VCaP (cell line): ENCODE data around the gene NPHS1.

ENCODE experiments used
- H3K27ac ChIP-seq: fragments of 450-650 bp; 2 replicates; pipeline ENCODE4 v1.5.1; 2017
- TF ChIP-seq, protein P1 (sequence below): fragments of 450-650 bp; conservative IDR thresholded peaks from 2 replicates; pipeline ENCODE4 v1.5.1; 2017; ENCODE audit warnings: mild to moderate bottlenecking, moderate library complexity

Gene NPHS1, protein sequence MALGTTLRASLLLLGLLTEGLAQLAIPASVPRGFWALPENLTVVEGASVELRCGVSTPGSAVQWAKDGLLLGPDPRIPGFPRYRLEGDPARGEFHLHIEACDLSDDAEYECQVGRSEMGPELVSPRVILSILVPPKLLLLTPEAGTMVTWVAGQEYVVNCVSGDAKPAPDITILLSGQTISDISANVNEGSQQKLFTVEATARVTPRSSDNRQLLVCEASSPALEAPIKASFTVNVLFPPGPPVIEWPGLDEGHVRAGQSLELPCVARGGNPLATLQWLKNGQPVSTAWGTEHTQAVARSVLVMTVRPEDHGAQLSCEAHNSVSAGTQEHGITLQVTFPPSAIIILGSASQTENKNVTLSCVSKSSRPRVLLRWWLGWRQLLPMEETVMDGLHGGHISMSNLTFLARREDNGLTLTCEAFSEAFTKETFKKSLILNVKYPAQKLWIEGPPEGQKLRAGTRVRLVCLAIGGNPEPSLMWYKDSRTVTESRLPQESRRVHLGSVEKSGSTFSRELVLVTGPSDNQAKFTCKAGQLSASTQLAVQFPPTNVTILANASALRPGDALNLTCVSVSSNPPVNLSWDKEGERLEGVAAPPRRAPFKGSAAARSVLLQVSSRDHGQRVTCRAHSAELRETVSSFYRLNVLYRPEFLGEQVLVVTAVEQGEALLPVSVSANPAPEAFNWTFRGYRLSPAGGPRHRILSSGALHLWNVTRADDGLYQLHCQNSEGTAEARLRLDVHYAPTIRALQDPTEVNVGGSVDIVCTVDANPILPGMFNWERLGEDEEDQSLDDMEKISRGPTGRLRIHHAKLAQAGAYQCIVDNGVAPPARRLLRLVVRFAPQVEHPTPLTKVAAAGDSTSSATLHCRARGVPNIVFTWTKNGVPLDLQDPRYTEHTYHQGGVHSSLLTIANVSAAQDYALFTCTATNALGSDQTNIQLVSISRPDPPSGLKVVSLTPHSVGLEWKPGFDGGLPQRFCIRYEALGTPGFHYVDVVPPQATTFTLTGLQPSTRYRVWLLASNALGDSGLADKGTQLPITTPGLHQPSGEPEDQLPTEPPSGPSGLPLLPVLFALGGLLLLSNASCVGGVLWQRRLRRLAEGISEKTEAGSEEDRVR (N-terminal part only)

DNA sequence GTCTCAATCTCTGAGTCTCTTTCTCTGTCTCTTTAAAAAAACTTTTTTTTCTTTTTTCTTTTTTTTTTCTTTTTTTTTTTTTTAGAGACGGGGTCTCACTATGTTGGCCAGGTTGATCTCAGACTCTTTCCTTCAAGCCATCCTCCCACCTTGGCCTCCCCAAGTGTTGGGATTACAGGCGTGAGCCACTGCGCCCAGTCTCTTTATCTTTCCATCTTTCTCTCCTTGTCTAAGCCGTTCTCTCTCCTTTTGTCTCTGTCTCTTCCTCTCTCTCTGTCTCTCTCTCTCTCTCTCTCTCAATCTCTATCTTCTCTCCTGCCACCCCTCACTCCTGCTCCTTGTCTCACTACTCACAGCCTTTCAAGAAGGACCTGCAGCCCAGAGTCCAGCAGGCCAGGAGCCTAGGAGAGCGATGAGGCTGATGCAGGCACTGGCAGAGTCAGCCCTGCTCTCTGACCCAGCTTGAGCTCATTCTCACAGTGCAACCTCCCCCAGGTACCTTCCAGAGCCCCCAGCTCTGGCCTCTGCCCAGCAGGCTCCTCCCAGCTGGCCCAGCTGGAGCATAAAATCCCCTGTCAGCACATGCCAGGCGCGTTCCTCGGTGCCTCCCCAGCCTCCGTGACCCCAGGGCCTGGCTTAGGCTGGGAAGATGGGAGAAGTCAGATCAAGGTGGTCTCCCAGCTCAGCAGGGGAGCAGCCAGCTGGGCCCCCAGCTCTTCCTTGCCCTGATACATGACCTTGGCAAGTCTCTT, at the start of gene NPHS1:
Gene NPHS1, minus strand, starts transcription at position 476 of the 752 bp plus-strand sequence. CDS start 667 bp downstream, outside the sequence.
- TF ChIP-seq, protein P1, sequence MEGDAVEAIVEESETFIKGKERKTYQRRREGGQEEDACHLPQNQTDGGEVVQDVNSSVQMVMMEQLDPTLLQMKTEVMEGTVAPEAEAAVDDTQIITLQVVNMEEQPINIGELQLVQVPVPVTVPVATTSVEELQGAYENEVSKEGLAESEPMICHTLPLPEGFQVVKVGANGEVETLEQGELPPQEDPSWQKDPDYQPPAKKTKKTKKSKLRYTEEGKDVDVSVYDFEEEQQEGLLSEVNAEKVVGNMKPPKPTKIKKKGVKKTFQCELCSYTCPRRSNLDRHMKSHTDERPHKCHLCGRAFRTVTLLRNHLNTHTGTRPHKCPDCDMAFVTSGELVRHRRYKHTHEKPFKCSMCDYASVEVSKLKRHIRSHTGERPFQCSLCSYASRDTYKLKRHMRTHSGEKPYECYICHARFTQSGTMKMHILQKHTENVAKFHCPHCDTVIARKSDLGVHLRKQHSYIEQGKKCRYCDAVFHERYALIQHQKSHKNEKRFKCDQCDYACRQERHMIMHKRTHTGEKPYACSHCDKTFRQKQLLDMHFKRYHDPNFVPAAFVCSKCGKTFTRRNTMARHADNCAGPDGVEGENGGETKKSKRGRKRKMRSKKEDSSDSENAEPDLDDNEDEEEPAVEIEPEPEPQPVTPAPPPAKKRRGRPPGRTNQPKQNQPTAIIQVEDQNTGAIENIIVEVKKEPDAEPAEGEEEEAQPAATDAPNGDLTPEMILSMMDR: no peak
- no peak within 1 kb of the TSS for H3K27ac ChIP-seq

DNA sequence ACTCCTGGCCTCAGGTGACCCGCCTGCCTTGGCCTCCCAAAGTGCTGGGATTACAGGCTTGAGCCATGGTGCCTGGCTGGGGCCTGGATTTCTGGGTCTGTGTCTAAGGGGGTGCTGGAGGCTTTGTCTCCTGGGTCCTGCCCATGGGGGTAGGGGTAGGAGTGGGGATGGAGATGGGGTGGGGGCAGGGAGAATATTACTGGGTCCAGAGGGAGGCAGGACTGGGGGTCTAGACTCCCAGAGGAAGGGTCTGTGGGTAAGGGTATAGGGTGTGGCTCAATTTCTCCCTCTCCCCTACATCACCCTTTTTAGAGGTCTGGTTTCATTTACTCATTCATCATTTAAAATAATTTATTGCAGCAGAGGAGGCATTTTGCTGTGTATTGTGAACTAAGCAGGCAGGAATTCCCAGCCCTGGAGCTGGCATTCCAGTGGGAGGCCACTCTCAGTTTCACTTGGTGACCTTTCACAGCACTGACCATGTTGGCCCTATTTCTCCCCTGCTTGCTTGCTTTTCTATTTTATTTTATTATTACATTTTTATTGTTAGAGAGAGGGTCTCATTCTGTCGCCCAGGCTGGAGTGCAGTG, 48.8 kb upstream of the NPHS1 start:
- peak overlapping the region; percentile 91 for H3K27ac ChIP-seq
- TF ChIP-seq, protein P1: no peak

DNA sequence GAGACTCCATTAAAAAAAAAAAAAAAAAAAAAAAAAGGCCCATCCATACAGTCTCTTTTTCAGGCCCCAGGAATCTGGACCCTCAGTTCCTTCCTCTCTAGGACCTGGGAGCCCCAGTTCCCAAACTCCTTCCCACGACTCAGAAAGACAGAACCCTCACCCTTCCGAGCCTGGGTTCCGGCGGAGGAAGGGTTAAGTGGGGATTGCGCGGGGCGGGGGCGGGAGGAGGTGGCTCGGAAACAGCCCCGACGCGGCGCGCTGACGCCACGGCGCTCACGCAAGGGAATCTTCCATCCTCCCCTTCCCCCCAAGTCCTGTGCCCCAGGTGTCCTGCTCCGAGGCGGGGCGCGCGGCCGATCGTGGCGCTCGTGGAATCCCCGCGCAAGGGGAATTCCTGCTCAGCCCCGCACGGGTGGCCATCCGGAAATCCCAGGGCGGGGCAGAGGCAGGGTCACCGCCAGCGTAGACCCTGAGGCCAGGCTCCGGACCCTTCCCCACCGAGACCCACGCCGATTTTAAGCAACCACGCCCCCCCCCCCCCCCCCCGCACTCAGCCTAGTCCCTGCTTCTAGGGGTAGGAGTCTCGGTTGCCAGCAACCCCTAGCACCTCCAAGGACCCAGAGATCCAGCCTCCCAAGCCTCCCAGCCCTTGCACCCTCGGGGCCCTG, 47.4 kb upstream of the NPHS1 start:
- peak overlapping the region; percentile 91 for H3K27ac ChIP-seq
- TF ChIP-seq, protein P1: no peak

DNA sequence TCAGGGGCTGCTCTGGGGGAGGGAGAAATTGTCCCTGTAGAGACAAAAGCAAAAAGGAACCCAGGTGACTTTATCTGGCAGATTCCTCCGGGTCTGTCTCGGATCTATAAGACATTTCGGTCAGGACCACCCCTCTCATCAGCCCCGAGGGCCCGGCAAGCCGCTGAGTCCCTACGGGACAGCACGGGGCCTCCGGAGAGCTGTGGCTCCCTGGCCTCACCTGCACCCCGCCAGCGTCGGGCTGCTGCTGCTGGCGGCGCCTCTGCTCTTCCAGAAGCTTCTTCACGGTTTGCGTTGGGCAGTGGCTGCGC, 46.1 kb upstream of the NPHS1 start:
- TF ChIP-seq, protein P1: no peak
- peak overlapping the region; percentile 91 for H3K27ac ChIP-seq

DNA sequence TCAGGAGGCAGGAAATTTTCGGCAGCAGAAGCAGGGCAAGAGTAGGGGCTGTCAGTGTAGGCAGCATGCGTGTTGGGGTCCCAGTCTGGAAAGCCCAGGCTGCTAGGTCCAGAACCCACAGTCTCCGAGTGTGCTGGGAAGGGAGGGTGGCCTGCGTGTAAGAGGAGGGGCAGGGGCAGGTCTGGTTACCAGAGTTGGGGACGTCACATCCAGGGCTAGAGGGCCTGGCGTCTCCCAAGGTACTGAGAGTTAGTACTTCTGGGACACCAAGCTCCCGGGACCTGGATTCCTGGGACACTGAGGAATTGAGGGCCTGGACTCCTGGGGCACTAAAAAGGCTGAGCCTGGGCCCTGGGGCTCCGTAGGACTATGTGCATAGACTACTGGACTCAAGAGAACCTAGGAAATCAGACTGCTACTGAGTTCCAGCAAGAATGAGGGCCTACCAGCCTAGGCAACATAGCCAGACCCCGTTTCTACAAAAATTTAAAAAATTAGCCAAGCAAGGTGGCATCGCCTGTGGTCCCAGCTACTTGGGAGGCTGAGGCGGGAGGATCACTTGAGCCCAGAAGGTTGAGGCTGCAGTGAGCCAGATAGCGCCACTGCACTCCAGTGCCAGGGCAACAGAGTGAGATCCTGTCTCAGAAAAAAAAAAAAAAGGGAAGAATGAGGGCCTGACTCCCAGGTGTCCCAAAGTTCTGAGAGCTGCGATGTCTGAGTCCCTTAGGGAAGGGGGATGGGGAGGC, 45.6 kb upstream of the NPHS1 start:
- H3K27ac ChIP-seq: peak overlapping the region; percentile 91
- TF ChIP-seq, protein P1: no peak

DNA sequence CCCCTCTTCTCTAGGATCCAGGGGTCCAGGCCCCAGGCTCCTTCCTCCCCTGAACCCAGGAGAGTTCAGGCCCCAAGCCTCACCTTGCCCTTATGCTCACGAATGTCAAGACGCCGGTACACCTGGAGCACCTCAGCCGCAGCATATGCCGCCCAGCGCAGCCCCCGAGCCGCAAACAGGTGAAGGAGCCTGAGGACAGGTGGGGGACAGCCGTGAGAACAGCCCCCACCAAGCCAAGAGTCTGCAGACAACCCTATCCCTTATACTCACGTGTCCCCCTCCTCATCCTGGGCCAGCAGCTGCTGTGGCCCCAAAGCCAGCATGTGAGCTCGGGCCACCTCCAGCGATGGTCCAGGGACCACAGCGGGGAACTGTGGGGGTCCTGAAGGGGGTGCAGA, 44.3 kb upstream of the NPHS1 start:
- TF ChIP-seq, protein P1: no peak
- H3K27ac ChIP-seq: peak overlapping the region; percentile 2; the same call in 1 of the 2 replicates
